GM18858 (cell line): Measurements from ENCODE around the gene TFCP2.

Source experiments
- ATAC-seq: cut with Tn5 transposase; IDR thresholded peaks from one replicate; pipeline ENCODE4 v1.9.1; 2021; ENCODE audit not compliant: unreplicated experiment

TFCP2 gene

GRCh38 chr12:51162217-51162616 lies 10.7 kb downstream of the TFCP2 start:
- no peak for ATAC-seq

DNA sequence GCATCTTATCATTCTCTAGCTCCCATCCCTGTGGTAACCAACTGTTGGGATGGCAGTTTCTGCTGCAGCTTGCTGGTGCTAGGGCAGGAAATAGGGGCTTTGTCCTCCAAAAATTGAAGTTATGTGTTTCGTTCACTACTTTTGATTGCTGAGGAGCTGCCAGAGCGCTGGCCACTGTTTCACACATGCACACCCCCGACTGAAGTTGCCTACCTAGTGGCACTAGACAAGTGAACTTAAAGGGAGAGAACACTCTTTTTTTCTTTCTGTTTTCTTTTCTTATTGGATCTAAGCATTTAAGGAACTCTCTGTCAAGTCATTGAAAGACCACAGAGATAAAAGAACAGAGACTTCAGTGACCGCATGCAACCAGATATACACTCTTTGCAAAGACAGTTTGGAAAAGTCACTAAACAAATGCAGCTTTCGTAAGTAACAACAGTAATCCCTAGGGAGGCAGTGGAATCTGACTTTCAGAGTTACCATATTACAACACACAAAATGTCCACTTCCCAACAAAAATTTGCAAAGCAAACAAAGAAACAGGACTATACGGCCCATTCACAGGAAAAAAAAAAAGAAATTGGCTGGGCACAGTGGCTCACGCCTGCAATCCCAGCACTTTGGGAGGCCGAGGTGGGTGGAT lies 12.0 kb downstream of the TFCP2 start:
- no peak for ATAC-seq

- no peak for ATAC-seq
Measured at GRCh38 chr12:51156245-51156765, 16.6 kb downstream of the TFCP2 start.

DNA sequence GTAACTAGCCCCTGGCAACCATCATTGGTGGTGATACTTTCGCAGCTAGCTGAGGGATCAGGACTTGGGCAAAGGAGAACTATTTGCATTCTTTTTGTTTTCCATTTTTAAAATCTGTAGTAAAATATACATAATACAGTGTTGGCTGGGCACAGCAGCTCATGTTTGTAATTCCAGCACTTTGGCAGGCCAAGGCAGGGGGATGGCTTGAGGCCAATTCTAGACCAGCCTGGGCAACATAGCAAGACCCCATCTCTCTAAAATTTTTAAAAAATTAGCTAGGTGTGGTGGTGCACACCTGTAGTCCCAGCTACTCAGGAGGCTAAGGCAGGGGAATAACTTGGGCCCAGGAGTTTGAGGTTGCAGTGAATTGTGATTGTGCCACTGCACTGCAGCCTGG lies 20.0 kb downstream of the TFCP2 start:
- ATAC-seq, result no peak

- no peak for ATAC-seq
Measured at GRCh38 chr12:51150777-51151176, 22.2 kb downstream of the TFCP2 start.

GRCh38 chr12:51147309-51147708 lies 25.6 kb downstream of the TFCP2 start:
- ATAC-seq, result no peak

DNA sequence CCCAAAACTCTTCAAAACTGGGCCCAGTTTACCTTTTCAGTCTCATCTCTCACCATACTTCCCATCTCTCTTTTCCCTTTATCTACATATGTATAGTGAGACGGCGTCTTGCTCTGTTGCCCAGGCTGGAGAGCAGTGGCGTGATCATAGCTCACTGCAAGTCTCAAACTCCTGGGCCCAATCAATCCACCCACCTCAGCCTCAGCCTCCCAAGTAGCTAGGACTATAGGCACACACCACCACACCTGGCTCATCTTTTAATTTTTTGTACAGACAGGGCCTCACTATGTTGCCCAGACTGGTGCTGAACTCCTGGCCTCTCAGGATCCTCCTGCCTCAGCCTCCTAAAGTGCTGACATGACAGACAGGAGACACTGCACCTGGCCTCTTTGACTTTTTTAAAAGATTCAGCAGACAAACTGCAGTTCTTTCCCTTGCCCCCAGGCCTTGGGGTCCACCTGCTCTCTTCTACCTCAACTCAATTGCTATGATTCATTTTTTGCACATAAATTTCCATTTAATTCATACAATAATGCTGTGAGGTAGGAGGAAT lies 33.6 kb downstream of the TFCP2 start:
- ATAC-seq, result no peak

GRCh38 chr12:51132693-51133092 lies 40.2 kb downstream of the TFCP2 start:
- ATAC-seq, result no peak

DNA sequence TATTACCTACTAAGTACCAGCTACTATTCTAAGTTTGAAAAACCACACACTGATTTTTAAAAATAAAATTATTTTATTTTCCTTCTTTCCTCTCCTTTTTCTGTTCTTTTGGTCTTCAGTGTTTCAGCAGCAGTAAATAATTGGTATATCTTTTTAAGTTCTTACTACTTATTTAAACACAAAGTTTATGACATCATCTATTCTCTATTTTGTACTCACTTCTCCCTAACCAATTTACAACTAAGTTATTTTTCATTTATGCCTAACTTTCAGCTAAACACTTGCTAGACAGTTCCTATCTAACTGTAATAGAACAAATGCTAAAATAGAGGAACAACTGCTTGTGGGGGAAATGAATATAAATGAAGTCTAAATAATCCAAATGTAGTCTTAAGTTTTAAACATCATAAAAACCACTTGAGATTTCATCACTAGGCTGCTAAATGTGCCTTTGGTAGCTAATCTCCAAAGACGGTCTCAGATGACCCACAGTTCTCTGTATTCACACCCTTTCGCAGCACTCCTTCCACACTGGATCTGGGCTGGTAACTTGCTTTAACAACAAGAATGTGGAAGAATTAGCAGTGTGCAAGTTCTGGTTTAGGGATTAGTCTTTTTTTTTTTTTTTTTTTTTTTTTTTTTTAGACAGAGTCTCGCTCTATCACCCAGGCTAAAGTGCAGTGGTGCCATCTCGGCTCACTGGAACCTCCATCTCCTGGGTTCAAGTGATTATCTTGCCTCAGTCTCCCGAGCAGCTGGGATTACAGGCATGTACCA lies 41.0 kb downstream of the TFCP2 start:
- ATAC-seq, result no peak

- no peak for ATAC-seq
Measured at GRCh38 chr12:51128919-51129318, 44.0 kb downstream of the TFCP2 start.

GRCh38 chr12:51127050-51127729 lies 45.7 kb downstream of the TFCP2 start:
- no peak for ATAC-seq

DNA sequence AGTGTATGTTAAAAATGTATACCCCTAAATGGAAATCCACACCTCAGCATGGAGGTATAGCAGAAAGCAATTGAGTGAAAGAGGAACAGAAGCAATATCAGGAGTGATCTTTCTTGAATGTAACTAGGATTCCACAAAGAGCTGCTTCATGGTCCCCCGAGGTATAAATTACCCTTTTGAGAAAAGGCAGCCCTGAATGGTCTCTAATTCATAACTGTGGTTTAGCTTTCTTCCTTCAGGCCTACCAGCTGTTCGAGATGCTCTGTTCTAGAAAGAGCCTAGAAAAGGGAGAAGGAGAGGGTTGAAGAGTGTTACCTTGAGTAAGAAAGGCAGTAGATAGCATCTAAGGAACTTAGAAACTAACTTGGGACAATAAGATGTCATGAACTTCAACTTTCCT lies 46.6 kb downstream of the TFCP2 start:
- no peak for ATAC-seq

GRCh38 chr12:51124504-51124903 lies 48.4 kb downstream of the TFCP2 start:
- ATAC-seq, result no peak

DNA sequence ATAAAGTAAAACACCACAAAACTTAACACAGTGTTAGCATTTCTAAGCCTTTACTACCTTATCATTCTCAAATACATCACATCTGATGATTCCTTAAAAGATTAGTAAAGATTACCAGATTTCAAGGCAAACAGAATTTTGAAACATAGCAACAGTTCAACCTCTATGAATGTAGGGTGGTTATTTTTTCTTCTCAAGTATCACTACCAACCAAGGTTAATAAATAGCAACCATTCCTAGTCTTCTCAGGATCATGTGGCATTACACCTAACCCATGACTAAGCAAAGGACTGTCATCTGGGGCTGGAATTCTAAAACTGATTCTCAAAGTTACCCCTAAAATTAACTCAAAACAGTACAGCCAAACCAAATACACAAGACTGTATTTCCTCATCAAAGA lies 50.1 kb downstream of the TFCP2 start:
- no peak for ATAC-seq

- no peak for ATAC-seq
Measured at GRCh38 chr12:51118706-51119105, 54.2 kb downstream of the TFCP2 start.

DNA sequence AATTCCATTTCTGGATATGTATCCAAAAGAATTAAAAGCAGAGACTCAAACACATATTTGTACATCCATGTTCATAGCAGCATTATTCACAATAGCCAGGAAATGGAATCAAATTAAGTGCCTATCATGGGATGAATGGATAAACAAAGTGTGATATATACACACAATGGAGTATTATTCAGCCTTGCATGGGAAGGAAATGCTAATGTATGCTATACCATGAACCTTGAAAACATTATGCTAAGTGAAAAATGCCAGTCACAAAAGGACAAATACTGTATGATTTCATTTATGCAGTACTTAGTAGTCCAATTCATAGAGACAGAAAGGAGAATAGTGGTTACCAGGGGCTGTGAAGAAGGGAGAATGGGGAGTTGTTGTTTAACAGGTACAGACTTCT lies 57.4 kb downstream of the TFCP2 start:
- no peak for ATAC-seq

- ATAC-seq, result no peak
Measured at GRCh38 chr12:51108136-51108535, 64.8 kb downstream of the TFCP2 start.

DNA sequence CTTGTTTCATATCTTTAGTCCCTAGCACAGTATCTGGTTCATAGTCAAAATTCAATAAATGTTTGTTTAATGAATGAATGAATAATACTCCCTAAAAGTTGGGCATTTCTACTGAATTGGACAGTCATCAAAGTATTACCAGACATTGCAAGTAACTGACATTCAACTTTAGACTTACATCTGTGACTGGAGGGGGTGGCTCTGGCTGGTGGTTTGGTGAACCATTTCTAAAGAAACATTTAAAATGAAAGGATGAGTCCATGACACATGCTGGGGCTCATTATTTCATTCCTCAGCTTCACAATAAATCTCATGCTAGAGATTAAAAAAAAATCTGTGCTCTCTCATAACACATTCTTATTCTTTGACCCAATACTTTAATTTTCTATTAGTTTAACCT lies 69.0 kb downstream of the TFCP2 start:
- no peak for ATAC-seq

DNA sequence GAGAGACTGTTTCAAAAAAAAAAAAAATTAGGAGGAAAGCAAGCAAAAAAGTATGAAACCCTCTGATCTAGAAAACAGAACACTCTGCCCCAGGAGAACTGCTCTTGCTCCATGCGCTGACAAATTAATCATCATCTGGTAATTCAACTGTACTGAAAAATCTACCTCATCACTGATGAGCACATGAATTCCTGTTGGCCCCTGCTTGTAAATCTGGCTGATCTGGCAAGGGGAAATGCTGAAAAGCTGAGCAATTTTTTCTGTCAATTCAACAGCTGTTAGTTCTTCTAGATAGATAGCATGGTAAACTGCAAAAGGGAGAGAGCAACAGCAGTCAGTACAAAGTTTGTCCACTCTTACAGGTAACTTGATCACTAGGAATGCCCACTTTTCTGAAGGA lies 74.3 kb downstream of the TFCP2 start:
- no peak for ATAC-seq

DNA sequence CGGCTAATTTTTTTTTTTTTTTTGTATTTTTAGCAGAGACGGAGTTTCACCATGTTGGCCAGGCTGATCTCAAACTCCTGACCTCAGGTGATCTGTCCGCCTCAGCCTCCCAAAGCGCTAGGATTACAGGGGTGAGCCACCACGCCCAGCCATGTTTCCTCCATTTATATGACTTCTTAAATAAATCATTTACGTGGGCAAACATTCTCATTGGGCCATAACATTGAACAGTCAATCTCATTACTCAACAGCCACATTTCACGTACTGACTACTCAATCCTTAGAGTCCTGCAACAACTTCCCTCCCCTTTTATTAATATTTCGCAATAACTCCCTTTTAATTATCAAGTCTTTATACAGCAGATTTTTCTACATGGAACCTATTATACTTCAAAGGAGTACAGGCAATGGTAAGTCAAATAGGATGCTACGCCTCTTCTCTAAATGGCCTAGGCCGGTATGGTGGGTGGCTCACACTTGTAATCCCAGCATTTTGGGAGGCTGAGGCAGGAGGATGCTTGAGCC lies 82.2 kb downstream of the TFCP2 start:
- no peak for ATAC-seq

GRCh38 chr12:51087818-51088217 lies 85.1 kb downstream of the TFCP2 start:
- peak; percentile 36 for ATAC-seq
